Naive thymus-derived CD4-positive, alpha-beta T cell (primary cell): ENCODE data around the gene COL4A1. TPM values are rescaled to one million over a fixed set of nuclear protein-coding genes. Genes with fewer than 3 reads are reported as not detected.

ENCODE experiments used
- ATAC-seq: fragments of 150-1000 bp; cut with Tn5 transposase; 2 replicates; pipeline ENCODE4 v1.10.0; 2021; ENCODE audit warnings: mild to moderate bottlenecking, moderate library complexity
- CTCF ChIA-PET: fragments of 350-600 bp; sonication (Branson Sonifier 250); formaldehyde crosslinking; loops from one replicate; lab custom pipeline; 2021; ENCODE audit warnings: antibody characterized with exemption; lab: Charles Lee
- POLR2A ChIA-PET: fragments of 350-600 bp; sonication (Branson Sonifier 250); formaldehyde crosslinking; loops from one replicate; lab custom pipeline; 2021; ENCODE audit warnings: antibody characterized with exemption, inconsistent platforms; lab: Charles Lee
- DNase-seq, 9 donors: peaks; one replicate each; pipeline versions ENCODE4 v3.0.0 to v3.0.0-alpha.2; 2020 to 2022; ENCODE audit warnings: mixed read lengths in 1 of 9
- H3K27ac ChIP-seq: one replicate; pipeline ENCODE4 v1.7.0; 2013; ENCODE audit warnings: mild to moderate bottlenecking, low read depth, low read length, moderate library complexity
- H3K27me3 ChIP-seq, 2 donors: one replicate each; pipeline ENCODE4 v1.7.0; 2013; ENCODE audit warnings: low read length in 2 of 2, mild to moderate bottlenecking in 2 of 2, moderate library complexity in 2 of 2; ENCODE audit not compliant: control insufficient read depth in 2 of 2, insufficient read depth in 2 of 2
- H3K36me3 ChIP-seq, 3 experiments: 1 replicate in 2 of 3; 2 replicates in 1 of 3; pipeline ENCODE4 v1.7.0; 2013; ENCODE audit warnings: low read length in 3 of 3, mild to moderate bottlenecking in 3 of 3, moderate library complexity in 1 of 3; ENCODE audit not compliant: insufficient read depth in 3 of 3, control insufficient read depth in 2 of 3
- H3K4me1 ChIP-seq, 2 donors: one replicate each; pipeline ENCODE4 v1.7.0; 2013; ENCODE audit warnings: low read length in 2 of 2, mild to moderate bottlenecking in 2 of 2, moderate library complexity in 1 of 2; ENCODE audit not compliant: control insufficient read depth in 2 of 2, insufficient read depth in 2 of 2
- H3K4me3 ChIP-seq: 2 replicates; pipeline ENCODE4 v1.7.0; 2013; ENCODE audit warnings: mild to moderate bottlenecking, low read length
- H3K9me3 ChIP-seq, 3 experiments: 1 replicate in 2 of 3; 2 replicates in 1 of 3; pipeline ENCODE4 v1.7.0; 2013; ENCODE audit warnings: low read length in 3 of 3; ENCODE audit not compliant: control insufficient read depth in 2 of 3
- H3K27ac Mint-ChIP-seq, 9 donors: one replicate each; pipeline ENCODE4 v1.8.0; 2020 to 2022; ENCODE audit warnings: mixed read lengths in 9 of 9, mild to moderate bottlenecking in 8 of 9, moderate library complexity in 5 of 9, inconsistent platforms in 2 of 9
- H3K27me3 Mint-ChIP-seq, 5 donors: one replicate each; pipeline ENCODE4 v1.8.0; 2021 to 2022; ENCODE audit warnings: mixed read lengths in 5 of 5, mild to moderate bottlenecking in 1 of 5
- H3K36me3 Mint-ChIP-seq, 5 donors: one replicate each; pipeline ENCODE4 v1.8.0; 2020 to 2022; ENCODE audit warnings: mixed read lengths in 5 of 5, mild to moderate bottlenecking in 3 of 5, inconsistent platforms in 1 of 5
- H3K4me1 Mint-ChIP-seq, 7 donors: one replicate each; pipeline ENCODE4 v1.8.0; 2020 to 2022; ENCODE audit warnings: mixed read lengths in 7 of 7, mild to moderate bottlenecking in 3 of 7, inconsistent platforms in 1 of 7
- H3K4me3 Mint-ChIP-seq, 10 donors: one replicate each; pipeline ENCODE4 v1.8.0; 2020 to 2022; ENCODE audit warnings: mild to moderate bottlenecking in 10 of 10, mixed read lengths in 10 of 10, moderate library complexity in 6 of 10, inconsistent platforms in 2 of 10
- H3K9me3 Mint-ChIP-seq, 11 donors: one replicate each; pipeline ENCODE4 v1.8.0; 2020 to 2022; ENCODE audit warnings: mixed read lengths in 11 of 11, mild to moderate bottlenecking in 4 of 11, inconsistent platforms in 1 of 11, moderate library complexity in 1 of 11
- intact Hi-C, 2 donors: fragments of 100-400 bp; cut with micrococcal nuclease; formaldehyde crosslinking; loops; one replicate each; pipeline ENCODE4 v1.15.1; 2023
- polyA plus RNA-seq, 2 donors: library from polyadenylated mRNA; unstranded; fragments of 300-500 nt; fragmentation: Illumina TruSeq; gene quantifications; one replicate each; pipeline ENCODE4 v1.2.3, GENCODE V29; 2021
- total RNA-seq, 6 experiments: library from RNA in 5 of 6; stranded (reverse) in 5 of 6; gene quantifications; 1 replicate in 5 of 6; 2 replicates in 1 of 6; pipeline ENCODE4 v1.2.3 and lab custom pipeline; 2021 to 2026

The COL4A1 gene
- total and polyA plus RNA-seq, 7 experiments from 2014 or later: 0.24 TPM; not detected in 6

GRCh38 chr13:110347088-110347487 lies 40.1 kb upstream of the COL4A1 start:
- ChIA-PET POLR2A (no interaction called here), CTCF (no interaction called here)
- H3K27me3 ChIP-seq: no peaks in the 10 kb centered on the region
- ATAC-seq: no peak
- DNase-seq: no peak
- Mint-ChIP-seq H3K27ac (no peak overlapping the region), H3K4me3 (no peak overlapping the region), H3K9me3 (peaks cover 0 to 5% (median 0%) of the 10 kb centered on the region in 11 donors), H3K27me3 (peaks cover 0 to 26% (median 0%) of the 10 kb centered on the region in 5 donors), H3K4me1 (no peaks in the 10 kb centered on the region), H3K36me3 (no peaks in the 10 kb centered on the region)
- intact Hi-C loops: no loop called here
- no peaks in the 10 kb centered on the region for H3K36me3 ChIP-seq
- no peak overlapping the region for H3K27ac ChIP-seq
- no peaks in the 10 kb centered on the region for H3K4me1 ChIP-seq
- no peak overlapping the region for H3K4me3 ChIP-seq
- H3K9me3 ChIP-seq: no peaks in the 10 kb centered on the region

- H3K27me3 ChIP-seq: no peaks in the 10 kb centered on the region
- Mint-ChIP-seq H3K27ac (no peak overlapping the region), H3K36me3 (no peaks in the 10 kb centered on the region), H3K4me1 (peaks cover 0 to 4% (median 2%) of the 10 kb centered on the region in 7 donors), H3K4me3 (no peak overlapping the region), H3K9me3 (peaks cover 0 to 5% (median 0%) of the 10 kb centered on the region in 11 donors), H3K27me3 (peaks cover 0 to 30% (median 0%) of the 10 kb centered on the region in 5 donors)
- no peaks in the 10 kb centered on the region for H3K9me3 ChIP-seq
- DNase-seq (no peak), ATAC-seq (no peak)
- intact Hi-C loops: no loop called here
- H3K4me1 ChIP-seq: no peaks in the 10 kb centered on the region
- no peak overlapping the region for H3K4me3 ChIP-seq
- ChIA-PET POLR2A (no interaction called here), CTCF (no interaction called here)
- H3K36me3 ChIP-seq: no peaks in the 10 kb centered on the region
- no peak overlapping the region for H3K27ac ChIP-seq
Measured at GRCh38 chr13:110346661-110347067, 39.7 kb upstream of the COL4A1 start.

GRCh38 chr13:110345701-110346100 lies 38.7 kb upstream of the COL4A1 start:
- ATAC-seq: no peak
- DNase-seq: no peak
- Mint-ChIP-seq H3K9me3 (peaks cover 0 to 5% (median 0%) of the 10 kb centered on the region in 11 donors), H3K36me3 (no peaks in the 10 kb centered on the region), H3K4me1 (peaks cover 4 to 13% (median 12%) of the 10 kb centered on the region in 7 donors), H3K27me3 (peaks cover 0 to 35% (median 3%) of the 10 kb centered on the region in 5 donors), H3K4me3 (no peak overlapping the region), H3K27ac (no peak overlapping the region)
- ChIA-PET CTCF (no interaction called here), POLR2A (no interaction called here)
- no peak overlapping the region for H3K27ac ChIP-seq
- no peaks in the 10 kb centered on the region for H3K36me3 ChIP-seq
- H3K9me3 ChIP-seq: no peaks in the 10 kb centered on the region
- H3K4me3 ChIP-seq: no peak overlapping the region
- H3K4me1 ChIP-seq: peaks cover 0 to 2% of the 10 kb centered on the region in 2 donors
- intact Hi-C loops: no loop called here
- no peaks in the 10 kb centered on the region for H3K27me3 ChIP-seq

- DNase-seq (no peak), ATAC-seq (no peak)
- Mint-ChIP-seq H3K27ac (no peak overlapping the region), H3K27me3 (peaks cover 0 to 39% (median 4%) of the 10 kb centered on the region in 5 donors), H3K4me3 (no peak overlapping the region), H3K9me3 (peaks cover 0 to 5% (median 0%) of the 10 kb centered on the region in 11 donors), H3K36me3 (peaks cover 0 to under 1% (median 0%) of the 10 kb centered on the region in 5 donors), H3K4me1 (peaks cover 8 to 18% (median 16%) of the 10 kb centered on the region in 7 donors)
- Histone ChIP-seq H3K4me3 (no peak overlapping the region), H3K9me3 (no peaks in the 10 kb centered on the region), H3K4me1 (peaks cover 0 to 6% of the 10 kb centered on the region in 2 donors), H3K27ac (no peak overlapping the region), H3K36me3 (no peaks in the 10 kb centered on the region), H3K27me3 (no peaks in the 10 kb centered on the region)
- intact Hi-C loops: no loop called here
- POLR2A ChIA-PET: no interaction called here
- CTCF ChIA-PET: no interaction called here
Measured at GRCh38 chr13:110345266-110345665, 38.3 kb upstream of the COL4A1 start.

- H3K9me3 ChIP-seq: no peaks in the 10 kb centered on the region
- DNase-seq (no peak), ATAC-seq (no peak)
- H3K27ac Mint-ChIP-seq: peak overlapping the region in 2 of 9 donors; percentile 26 to 50
- H3K4me3 ChIP-seq: no peak overlapping the region
- ChIA-PET CTCF (no interaction called here), POLR2A (interaction anchor here (0.6 kb wide), 1 partner anchor 371 kb away, joined by 3 read pairs; no protein-coding TSS in a partner anchor)
- no peak overlapping the region for H3K4me3 Mint-ChIP-seq
- H3K36me3 Mint-ChIP-seq: peaks cover 0 to 2% (median 0%) of the 10 kb centered on the region in 5 donors
- H3K4me1 ChIP-seq: peaks cover 0 to 15% of the 10 kb centered on the region in 2 donors
- H3K4me1 Mint-ChIP-seq: peaks cover 17 to 27% (median 26%) of the 10 kb centered on the region in 7 donors
- H3K9me3 Mint-ChIP-seq: peaks cover 0 to 5% (median 0%) of the 10 kb centered on the region in 11 donors
- no peaks in the 10 kb centered on the region for H3K36me3 ChIP-seq
- H3K27ac ChIP-seq: no peak overlapping the region
- peaks cover 0 to 44% (median 5%) of the 10 kb centered on the region in 5 donors for H3K27me3 Mint-ChIP-seq
- intact Hi-C loops: loop anchor here (5.0 kb wide), 2 partner anchors 38 to 557 kb away; partner anchors contain the start of gene IRS2 (in 1 of the 2)
- no peaks in the 10 kb centered on the region for H3K27me3 ChIP-seq
Measured at GRCh38 chr13:110344320-110344719, 37.4 kb upstream of the COL4A1 start.

GRCh38 chr13:110343241-110343865 lies 36.4 kb upstream of the COL4A1 start:
- intact Hi-C loops: loop anchor here (5.0 kb wide), 2 partner anchors 39 to 556 kb away; partner anchors contain the start of gene IRS2 (in 1 of the 2)
- Mint-ChIP-seq H3K4me3 (no peak overlapping the region), H3K4me1 (peaks cover 19 to 35% (median 33%) of the 10 kb centered on the region in 7 donors)

More at GRCh38 chr13:110343241-110343865, 36.4 kb upstream of the COL4A1 start:
- Histone ChIP-seq H3K27ac (no peak overlapping the region), H3K36me3 (no peaks in the 10 kb centered on the region), H3K4me3 (no peak overlapping the region), H3K27me3 (no peaks in the 10 kb centered on the region), H3K4me1 (peaks cover 0 to 17% of the 10 kb centered on the region in 2 donors), H3K9me3 (no peaks in the 10 kb centered on the region)
- Mint-ChIP-seq H3K36me3 (peaks cover 0 to 2% (median 0%) of the 10 kb centered on the region in 5 donors), H3K9me3 (peaks cover 0 to 5% (median 0%) of the 10 kb centered on the region in 11 donors), H3K27me3 (peaks cover 4 to 40% (median 5%) of the 10 kb centered on the region in 5 donors), H3K27ac (peak overlapping the region in 1 of 9 donors; percentile 5)
- CTCF ChIA-PET: no interaction called here
- DNase-seq (no peak), ATAC-seq (no peak)
- POLR2A ChIA-PET: interaction anchor here (0.6 kb wide), 1 partner anchor 88 kb away, joined by 3 read pairs; no protein-coding TSS in a partner anchor
